ENCODE measurements around the gene PIK3C3.

- no peak for TF ChIP-seq CTCF (IDR thresholded peaks at IDR 0.05; ENCODE audit: low read depth, low read length)
- TF ChIP-seq, protein P1, sequence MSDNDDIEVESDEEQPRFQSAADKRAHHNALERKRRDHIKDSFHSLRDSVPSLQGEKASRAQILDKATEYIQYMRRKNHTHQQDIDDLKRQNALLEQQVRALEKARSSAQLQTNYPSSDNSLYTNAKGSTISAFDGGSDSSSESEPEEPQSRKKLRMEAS (IDR thresholded peaks at IDR 0.05; ENCODE audit: low read depth, low read length): no peak
- TF ChIP-seq POLR2A (IDR thresholded peaks at IDR 0.05; ENCODE audit: extremely low read depth, insufficient read length): no peak
Observed at GRCh38 chr18:41940506-41941215, 14.4 kb upstream of the PIK3C3 start.

Measured in NB4 (cell line).